ENCODE data around the gene C9orf78. TPM values are rescaled to one million over a fixed set of nuclear protein-coding genes. Genes with fewer than 3 reads are reported as not detected.

Gene C9orf78
- total and polyA plus RNA-seq, 2 of the 8 experiments (the other 6 are each of a cell fraction or from before 2014, with no cell fraction given) = 17.4 to 40.6 TPM

DNA sequence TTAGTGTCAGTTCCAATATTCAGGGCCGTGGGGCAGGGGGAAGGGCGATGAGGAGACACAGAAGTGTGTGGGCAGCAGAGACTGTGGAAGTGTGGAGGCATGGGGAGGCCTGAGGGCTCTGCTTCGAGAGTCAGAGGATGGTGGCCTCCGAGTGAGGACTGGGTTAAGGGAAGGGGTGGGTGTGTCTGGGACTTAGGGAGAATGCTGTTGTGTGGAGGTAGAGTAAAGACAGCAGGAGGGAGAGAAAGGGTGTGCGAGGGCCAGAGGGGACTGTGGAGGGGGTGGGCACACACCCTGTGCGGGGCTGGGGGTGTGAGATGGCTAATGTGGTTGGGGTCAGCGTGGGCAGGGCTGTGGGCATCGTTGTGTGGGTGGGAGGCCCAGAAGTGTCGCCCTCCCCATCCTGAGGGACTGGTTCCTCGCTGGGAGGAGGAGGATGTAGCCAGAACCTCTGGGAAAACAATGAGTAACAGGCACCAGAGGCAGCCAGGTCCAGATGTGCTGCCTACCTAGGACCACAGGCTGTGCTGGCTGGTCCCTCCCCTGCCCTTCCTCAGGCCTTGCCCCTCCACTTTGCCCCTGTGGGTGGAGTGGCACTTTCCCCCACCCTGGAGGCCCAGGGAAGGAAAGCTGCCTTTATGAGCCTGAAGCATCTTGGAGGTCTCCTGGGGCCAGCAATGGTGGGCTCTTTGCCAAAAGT is 4.4 kb upstream of the C9orf78 start (continued):
- TF ChIP-seq, protein P1, sequence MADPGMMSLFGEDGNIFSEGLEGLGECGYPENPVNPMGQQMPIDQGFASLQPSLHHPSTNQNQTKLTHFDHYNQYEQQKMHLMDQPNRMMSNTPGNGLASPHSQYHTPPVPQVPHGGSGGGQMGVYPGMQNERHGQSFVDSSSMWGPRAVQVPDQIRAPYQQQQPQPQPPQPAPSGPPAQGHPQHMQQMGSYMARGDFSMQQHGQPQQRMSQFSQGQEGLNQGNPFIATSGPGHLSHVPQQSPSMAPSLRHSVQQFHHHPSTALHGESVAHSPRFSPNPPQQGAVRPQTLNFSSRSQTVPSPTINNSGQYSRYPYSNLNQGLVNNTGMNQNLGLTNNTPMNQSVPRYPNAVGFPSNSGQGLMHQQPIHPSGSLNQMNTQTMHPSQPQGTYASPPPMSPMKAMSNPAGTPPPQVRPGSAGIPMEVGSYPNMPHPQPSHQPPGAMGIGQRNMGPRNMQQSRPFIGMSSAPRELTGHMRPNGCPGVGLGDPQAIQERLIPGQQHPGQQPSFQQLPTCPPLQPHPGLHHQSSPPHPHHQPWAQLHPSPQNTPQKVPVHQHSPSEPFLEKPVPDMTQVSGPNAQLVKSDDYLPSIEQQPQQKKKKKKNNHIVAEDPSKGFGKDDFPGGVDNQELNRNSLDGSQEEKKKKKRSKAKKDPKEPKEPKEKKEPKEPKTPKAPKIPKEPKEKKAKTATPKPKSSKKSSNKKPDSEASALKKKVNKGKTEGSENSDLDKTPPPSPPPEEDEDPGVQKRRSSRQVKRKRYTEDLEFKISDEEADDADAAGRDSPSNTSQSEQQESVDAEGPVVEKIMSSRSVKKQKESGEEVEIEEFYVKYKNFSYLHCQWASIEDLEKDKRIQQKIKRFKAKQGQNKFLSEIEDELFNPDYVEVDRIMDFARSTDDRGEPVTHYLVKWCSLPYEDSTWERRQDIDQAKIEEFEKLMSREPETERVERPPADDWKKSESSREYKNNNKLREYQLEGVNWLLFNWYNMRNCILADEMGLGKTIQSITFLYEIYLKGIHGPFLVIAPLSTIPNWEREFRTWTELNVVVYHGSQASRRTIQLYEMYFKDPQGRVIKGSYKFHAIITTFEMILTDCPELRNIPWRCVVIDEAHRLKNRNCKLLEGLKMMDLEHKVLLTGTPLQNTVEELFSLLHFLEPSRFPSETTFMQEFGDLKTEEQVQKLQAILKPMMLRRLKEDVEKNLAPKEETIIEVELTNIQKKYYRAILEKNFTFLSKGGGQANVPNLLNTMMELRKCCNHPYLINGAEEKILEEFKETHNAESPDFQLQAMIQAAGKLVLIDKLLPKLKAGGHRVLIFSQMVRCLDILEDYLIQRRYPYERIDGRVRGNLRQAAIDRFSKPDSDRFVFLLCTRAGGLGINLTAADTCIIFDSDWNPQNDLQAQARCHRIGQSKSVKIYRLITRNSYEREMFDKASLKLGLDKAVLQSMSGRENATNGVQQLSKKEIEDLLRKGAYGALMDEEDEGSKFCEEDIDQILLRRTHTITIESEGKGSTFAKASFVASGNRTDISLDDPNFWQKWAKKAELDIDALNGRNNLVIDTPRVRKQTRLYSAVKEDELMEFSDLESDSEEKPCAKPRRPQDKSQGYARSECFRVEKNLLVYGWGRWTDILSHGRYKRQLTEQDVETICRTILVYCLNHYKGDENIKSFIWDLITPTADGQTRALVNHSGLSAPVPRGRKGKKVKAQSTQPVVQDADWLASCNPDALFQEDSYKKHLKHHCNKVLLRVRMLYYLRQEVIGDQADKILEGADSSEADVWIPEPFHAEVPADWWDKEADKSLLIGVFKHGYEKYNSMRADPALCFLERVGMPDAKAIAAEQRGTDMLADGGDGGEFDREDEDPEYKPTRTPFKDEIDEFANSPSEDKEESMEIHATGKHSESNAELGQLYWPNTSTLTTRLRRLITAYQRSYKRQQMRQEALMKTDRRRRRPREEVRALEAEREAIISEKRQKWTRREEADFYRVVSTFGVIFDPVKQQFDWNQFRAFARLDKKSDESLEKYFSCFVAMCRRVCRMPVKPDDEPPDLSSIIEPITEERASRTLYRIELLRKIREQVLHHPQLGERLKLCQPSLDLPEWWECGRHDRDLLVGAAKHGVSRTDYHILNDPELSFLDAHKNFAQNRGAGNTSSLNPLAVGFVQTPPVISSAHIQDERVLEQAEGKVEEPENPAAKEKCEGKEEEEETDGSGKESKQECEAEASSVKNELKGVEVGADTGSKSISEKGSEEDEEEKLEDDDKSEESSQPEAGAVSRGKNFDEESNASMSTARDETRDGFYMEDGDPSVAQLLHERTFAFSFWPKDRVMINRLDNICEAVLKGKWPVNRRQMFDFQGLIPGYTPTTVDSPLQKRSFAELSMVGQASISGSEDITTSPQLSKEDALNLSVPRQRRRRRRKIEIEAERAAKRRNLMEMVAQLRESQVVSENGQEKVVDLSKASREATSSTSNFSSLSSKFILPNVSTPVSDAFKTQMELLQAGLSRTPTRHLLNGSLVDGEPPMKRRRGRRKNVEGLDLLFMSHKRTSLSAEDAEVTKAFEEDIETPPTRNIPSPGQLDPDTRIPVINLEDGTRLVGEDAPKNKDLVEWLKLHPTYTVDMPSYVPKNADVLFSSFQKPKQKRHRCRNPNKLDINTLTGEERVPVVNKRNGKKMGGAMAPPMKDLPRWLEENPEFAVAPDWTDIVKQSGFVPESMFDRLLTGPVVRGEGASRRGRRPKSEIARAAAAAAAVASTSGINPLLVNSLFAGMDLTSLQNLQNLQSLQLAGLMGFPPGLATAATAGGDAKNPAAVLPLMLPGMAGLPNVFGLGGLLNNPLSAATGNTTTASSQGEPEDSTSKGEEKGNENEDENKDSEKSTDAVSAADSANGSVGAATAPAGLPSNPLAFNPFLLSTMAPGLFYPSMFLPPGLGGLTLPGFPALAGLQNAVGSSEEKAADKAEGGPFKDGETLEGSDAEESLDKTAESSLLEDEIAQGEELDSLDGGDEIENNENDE (IDR thresholded peaks at IDR 0.05; ENCODE audit: insufficient replicate concordance, low read length) = no peak
- TF ChIP-seq RBBP5 (IDR thresholded peaks at IDR 0.05; ENCODE audit: borderline replicate concordance, low read depth, low read length) = no peak
- TF ChIP-seq, protein P2, sequence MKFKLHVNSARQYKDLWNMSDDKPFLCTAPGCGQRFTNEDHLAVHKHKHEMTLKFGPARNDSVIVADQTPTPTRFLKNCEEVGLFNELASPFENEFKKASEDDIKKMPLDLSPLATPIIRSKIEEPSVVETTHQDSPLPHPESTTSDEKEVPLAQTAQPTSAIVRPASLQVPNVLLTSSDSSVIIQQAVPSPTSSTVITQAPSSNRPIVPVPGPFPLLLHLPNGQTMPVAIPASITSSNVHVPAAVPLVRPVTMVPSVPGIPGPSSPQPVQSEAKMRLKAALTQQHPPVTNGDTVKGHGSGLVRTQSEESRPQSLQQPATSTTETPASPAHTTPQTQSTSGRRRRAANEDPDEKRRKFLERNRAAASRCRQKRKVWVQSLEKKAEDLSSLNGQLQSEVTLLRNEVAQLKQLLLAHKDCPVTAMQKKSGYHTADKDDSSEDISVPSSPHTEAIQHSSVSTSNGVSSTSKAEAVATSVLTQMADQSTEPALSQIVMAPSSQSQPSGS (IDR thresholded peaks at IDR 0.05; ENCODE audit: low read length) = no peak
- TF ChIP-seq SRF (IDR thresholded peaks at IDR 0.05; ENCODE audit: low read depth, low read length) = no peak
- no peak for TF ChIP-seq EGR1 (IDR thresholded peaks at IDR 0.05; ENCODE audit: borderline replicate concordance, low read depth, low read length)
- TF ChIP-seq CREB1 (IDR thresholded peaks at IDR 0.05) = no peak
- no peak for TF ChIP-seq SIX5 (IDR thresholded peaks at IDR 0.05; ENCODE audit: low read depth, low read length)
- no peak for TF ChIP-seq ASH2L (IDR thresholded peaks at IDR 0.05; ENCODE audit: low read length)
- no peak for TF ChIP-seq HDAC2 (IDR thresholded peaks at IDR 0.05; ENCODE audit: borderline replicate concordance in 1 of 2, low read depth in 2 of 2, low read length in 2 of 2)
